ENCODE results near the gene SHANK3.

DNA sequence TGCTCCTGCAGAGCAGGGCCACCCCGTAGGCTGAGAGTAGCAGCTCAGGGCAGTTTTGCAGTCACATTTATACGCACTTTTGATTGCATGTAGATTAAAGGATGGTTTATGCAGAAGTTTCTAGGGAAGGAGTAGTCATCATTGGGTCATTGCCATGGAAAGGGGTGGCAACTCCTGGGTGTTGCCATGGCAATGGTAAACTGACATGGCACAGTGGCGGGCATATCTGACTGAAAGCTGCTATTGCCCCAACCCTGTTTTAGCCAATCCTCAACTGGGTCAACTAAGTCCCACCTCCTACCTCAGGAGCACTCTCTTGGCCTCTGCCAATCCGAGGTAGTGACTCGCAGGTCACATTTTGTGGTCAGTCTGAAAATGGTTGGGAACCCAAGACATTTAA lies 42.2 kb upstream of the SHANK3 start:
- TF ChIP-seq POLR2A (IDR thresholded peaks at IDR 0.05) = no peak
- TF ChIP-seq, protein P1, sequence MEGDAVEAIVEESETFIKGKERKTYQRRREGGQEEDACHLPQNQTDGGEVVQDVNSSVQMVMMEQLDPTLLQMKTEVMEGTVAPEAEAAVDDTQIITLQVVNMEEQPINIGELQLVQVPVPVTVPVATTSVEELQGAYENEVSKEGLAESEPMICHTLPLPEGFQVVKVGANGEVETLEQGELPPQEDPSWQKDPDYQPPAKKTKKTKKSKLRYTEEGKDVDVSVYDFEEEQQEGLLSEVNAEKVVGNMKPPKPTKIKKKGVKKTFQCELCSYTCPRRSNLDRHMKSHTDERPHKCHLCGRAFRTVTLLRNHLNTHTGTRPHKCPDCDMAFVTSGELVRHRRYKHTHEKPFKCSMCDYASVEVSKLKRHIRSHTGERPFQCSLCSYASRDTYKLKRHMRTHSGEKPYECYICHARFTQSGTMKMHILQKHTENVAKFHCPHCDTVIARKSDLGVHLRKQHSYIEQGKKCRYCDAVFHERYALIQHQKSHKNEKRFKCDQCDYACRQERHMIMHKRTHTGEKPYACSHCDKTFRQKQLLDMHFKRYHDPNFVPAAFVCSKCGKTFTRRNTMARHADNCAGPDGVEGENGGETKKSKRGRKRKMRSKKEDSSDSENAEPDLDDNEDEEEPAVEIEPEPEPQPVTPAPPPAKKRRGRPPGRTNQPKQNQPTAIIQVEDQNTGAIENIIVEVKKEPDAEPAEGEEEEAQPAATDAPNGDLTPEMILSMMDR (IDR thresholded peaks at IDR 0.05) = no peak
